ENCODE results near the gene ADSS1. TPM values are rescaled to one million over a fixed set of nuclear protein-coding genes. Genes with fewer than 3 reads are reported as not detected.

The ADSS1 gene
- total RNA-seq, 1 experiment from 2014 or later, result 10.0 TPM

GRCh38 chr14:104677512-104678332 is 46.3 kb upstream of the ADSS1 start (continued):
- TF ChIP-seq ATF1 (CRISPR knock-in tag; IDR thresholded peaks at IDR 0.05) (no peak), NFYB (CRISPR knock-in tag; conservative IDR thresholded peaks at IDR 0.05; ENCODE audit: low read depth) (no peak), ZNF317 (CRISPR knock-in tag; IDR thresholded peaks at IDR 0.05; ENCODE audit: borderline replicate concordance, low read depth) (no peak), FOXP1 (CRISPR knock-in tag; IDR thresholded peaks at IDR 0.05; ENCODE audit: borderline replicate concordance) (peak; percentile 49; the same call in 1 of the 2 replicates), RORB (CRISPR knock-in tag; IDR thresholded peaks at IDR 0.05) (no peak), ZNF281 (CRISPR knock-in tag; IDR thresholded peaks at IDR 0.05) (no peak), MLX (CRISPR knock-in tag; IDR thresholded peaks at IDR 0.05) (no peak), HMGA2 (CRISPR knock-in tag; IDR thresholded peaks at IDR 0.05) (no peak), CBFB (CRISPR knock-in tag; IDR thresholded peaks at IDR 0.05; ENCODE audit: low read depth) (no peak), ATF2 (CRISPR knock-in tag; IDR thresholded peaks at IDR 0.05; ENCODE audit: borderline replicate concordance, low read depth) (no peak), AR (CRISPR knock-in tag; IDR thresholded peaks at IDR 0.05) (no peak)

- DNase-seq (ENCODE audit: low spot score) (no peak), ATAC-seq (no peak)
- Mint-ChIP-seq H3K27me3 (ENCODE audit: low read depth) (peaks cover 10% of the 10 kb centered on the region), H3K4me3 (peak overlapping the region; percentile 67), H3K27ac (peak overlapping the region; percentile 76; the same call in 1 of the 2 replicates), H3K9me3 (no peaks in the 10 kb centered on the region), H3K4me1 (peaks cover 55% of the 10 kb centered on the region), H3K36me3 (no peaks in the 10 kb centered on the region)
- CTCF ChIA-PET, result interaction anchor here (0.6 to 3.9 kb wide), 10 partner anchors 9 to 1191 kb away, joined by 3 to 26 read pairs (median 5); partner anchors contain the start of gene ADSS1
- TF ChIP-seq ZNF423 (CRISPR knock-in tag; IDR thresholded peaks at IDR 0.05) (peak; percentile 41; the same call in 1 of the 2 replicates), TCF7 (CRISPR knock-in tag; IDR thresholded peaks at IDR 0.05; ENCODE audit: low read depth) (no peak)
- POLR2A ChIA-PET, result interaction anchor here (1.0 to 2.4 kb wide), 4 partner anchors 9 to 123 kb away, joined by 3 to 14 read pairs (median 6); partner anchors contain the start of gene ZBTB42
Observed at GRCh38 chr14:104678346-104678745, 45.7 kb upstream of the ADSS1 start.
